ENCODE data around the gene IL16.

IL16 gene

GRCh38 chr15:81188354-81188753 lies 8.3 kb upstream of the IL16 start:
- no peak for TF ChIP-seq CTCF (IDR thresholded peaks at IDR 0.05; ENCODE audit: low read length)
- no peak for TF ChIP-seq EZH2phosphoT487 (IDR thresholded peaks at IDR 0.05; ENCODE audit: low read length)
- TF ChIP-seq EZH2 (optimal IDR thresholded peaks at IDR 0.05; ENCODE audit: low read depth, low read length) = no peak
- no peaks in the 10 kb centered on the region for H3K9me2 ChIP-seq (replicated peaks; ENCODE audit: insufficient read depth, low read length)
- H3K4me2 ChIP-seq (ENCODE audit: low read depth, low read length) = no peak overlapping the region
- H2AFZ ChIP-seq (ENCODE audit: low read length) = no peak overlapping the region
- H3K4me3 ChIP-seq (ENCODE audit: low read length) = no peak overlapping the region
- H3K36me3 ChIP-seq (replicated peaks; ENCODE audit: insufficient read depth, low read length) = no peaks in the 10 kb centered on the region
- H4K20me1 ChIP-seq (ENCODE audit: insufficient read depth, low read length) = no peaks in the 10 kb centered on the region
- no peaks in the 10 kb centered on the region for H3K27me3 ChIP-seq (replicated peaks; ENCODE audit: insufficient read depth, low read length)
- H3K27ac ChIP-seq (ENCODE audit: low read length) = no peak overlapping the region
- H3K9me3 ChIP-seq (replicated peaks; ENCODE audit: insufficient read depth, low read length) = no peaks in the 10 kb centered on the region
- no peaks in the 10 kb centered on the region for H3K79me2 ChIP-seq (ENCODE audit: low read length)
- no peaks in the 10 kb centered on the region for H3K4me1 ChIP-seq (ENCODE audit: low read length)
- no peaks in the 10 kb centered on the region for H3F3A ChIP-seq (ENCODE audit: insufficient read depth, low read length)
- no peak for DNase-seq
- no peak overlapping the region for H3K9ac ChIP-seq (ENCODE audit: low read length)

DNA sequence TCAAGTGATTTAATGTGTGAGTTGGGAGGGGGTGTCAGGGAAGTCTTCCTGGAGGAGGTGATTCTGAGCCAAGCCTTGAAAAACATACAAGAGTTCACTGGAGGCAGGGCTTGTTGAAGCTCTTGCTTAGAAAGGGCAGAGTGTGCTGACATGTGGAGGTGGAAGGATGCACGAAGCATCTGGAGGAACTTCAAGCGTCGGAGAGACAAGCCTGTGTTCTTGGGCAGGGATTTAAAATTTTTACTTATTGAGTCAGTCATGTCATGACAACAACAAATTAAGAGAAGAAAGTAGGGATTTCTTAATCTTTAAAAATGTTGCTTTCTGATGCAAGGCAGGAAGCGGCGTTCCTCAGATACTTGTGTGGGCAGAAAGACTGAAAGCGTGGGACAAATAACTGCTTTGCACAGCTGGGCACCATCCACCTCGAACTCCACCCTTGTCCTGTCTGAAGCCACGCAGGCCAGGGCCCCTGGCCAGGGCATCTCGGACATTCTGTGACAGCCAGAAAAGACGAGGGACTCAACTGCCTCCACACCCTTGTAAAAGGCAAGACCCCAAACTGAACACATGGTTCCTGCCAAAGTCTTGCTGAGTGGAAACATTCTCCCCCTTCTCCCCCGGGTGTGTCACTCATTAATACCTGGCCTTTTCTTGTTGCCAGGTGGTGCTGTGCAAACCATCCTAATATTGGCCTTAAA lies 6.9 kb upstream of the IL16 start:
- Histone ChIP-seq H3K79me2 (ENCODE audit: low read length) (no peaks in the 10 kb centered on the region), H3K9me2 (replicated peaks; ENCODE audit: insufficient read depth, low read length) (no peaks in the 10 kb centered on the region), H3F3A (ENCODE audit: insufficient read depth, low read length) (no peaks in the 10 kb centered on the region), H3K27ac (ENCODE audit: low read length) (no peak overlapping the region), H3K9me3 (replicated peaks; ENCODE audit: insufficient read depth, low read length) (no peaks in the 10 kb centered on the region), H4K20me1 (ENCODE audit: insufficient read depth, low read length) (no peaks in the 10 kb centered on the region), H3K4me3 (ENCODE audit: low read length) (no peak overlapping the region), H3K4me1 (ENCODE audit: low read length) (no peaks in the 10 kb centered on the region), H2AFZ (ENCODE audit: low read length) (no peak overlapping the region), H3K27me3 (replicated peaks; ENCODE audit: insufficient read depth, low read length) (no peaks in the 10 kb centered on the region), H3K9ac (ENCODE audit: low read length) (no peak overlapping the region), H3K4me2 (ENCODE audit: low read depth, low read length) (no peak overlapping the region), H3K36me3 (replicated peaks; ENCODE audit: insufficient read depth, low read length) (no peaks in the 10 kb centered on the region)
- TF ChIP-seq CTCF (IDR thresholded peaks at IDR 0.05; ENCODE audit: low read length) (no peak), EZH2 (optimal IDR thresholded peaks at IDR 0.05; ENCODE audit: low read depth, low read length) (no peak), EZH2phosphoT487 (IDR thresholded peaks at IDR 0.05; ENCODE audit: low read length) (no peak)
- DNase-seq = no peak

GRCh38 chr15:81190922-81191507 lies 5.7 kb upstream of the IL16 start:
- DNase-seq = no peak
- no peaks in the 10 kb centered on the region for H4K20me1 ChIP-seq (ENCODE audit: insufficient read depth, low read length)
- no peaks in the 10 kb centered on the region for H3K79me2 ChIP-seq (ENCODE audit: low read length)
- H3K36me3 ChIP-seq (replicated peaks; ENCODE audit: insufficient read depth, low read length) = no peaks in the 10 kb centered on the region
- no peaks in the 10 kb centered on the region for H3F3A ChIP-seq (ENCODE audit: insufficient read depth, low read length)
- no peak overlapping the region for H3K4me2 ChIP-seq (ENCODE audit: low read depth, low read length)
- H3K9me2 ChIP-seq (replicated peaks; ENCODE audit: insufficient read depth, low read length) = no peaks in the 10 kb centered on the region
- no peaks in the 10 kb centered on the region for H3K27me3 ChIP-seq (replicated peaks; ENCODE audit: insufficient read depth, low read length)
- no peak overlapping the region for H2AFZ ChIP-seq (ENCODE audit: low read length)
- H3K9me3 ChIP-seq (replicated peaks; ENCODE audit: insufficient read depth, low read length) = no peaks in the 10 kb centered on the region
- H3K27ac ChIP-seq (ENCODE audit: low read length) = no peak overlapping the region
- H3K9ac ChIP-seq (ENCODE audit: low read length) = no peak overlapping the region
- H3K4me1 ChIP-seq (ENCODE audit: low read length) = no peaks in the 10 kb centered on the region
- no peak for TF ChIP-seq EZH2 (optimal IDR thresholded peaks at IDR 0.05; ENCODE audit: low read depth, low read length)
- no peak for TF ChIP-seq EZH2phosphoT487 (IDR thresholded peaks at IDR 0.05; ENCODE audit: low read length)
- no peak for TF ChIP-seq CTCF (IDR thresholded peaks at IDR 0.05; ENCODE audit: low read length)
- no peak overlapping the region for H3K4me3 ChIP-seq (ENCODE audit: low read length)
